ENCODE data around the gene BAIAP2L1. TPM values are rescaled to one million over a fixed set of nuclear protein-coding genes. Genes with fewer than 3 reads are reported as not detected.

The BAIAP2L1 gene
- total RNA-seq, 4 donors from 2014 or later = 16.5 to 29.3 (median 20.5) TPM

- H3K36me3 ChIP-seq = peaks cover 0 to 93% (median 0%) of the 10 kb centered on the region in 3 donors
These were observed 91.3 kb downstream of the BAIAP2L1 start for GRCh38 chr7:98309566-98309965.

GRCh38 chr7:98307971-98308466, 92.9 kb downstream of the BAIAP2L1 start:
- intact Hi-C loops (cut with DNase I) = no loop called here
- TF ChIP-seq CTCF (IDR thresholded peaks at IDR 0.05) = no peak
- no peak for TF ChIP-seq POLR2A (IDR thresholded peaks at IDR 0.05)
- H3K36me3 ChIP-seq = peaks cover 0 to 92% (median 0%) of the 10 kb centered on the region in 3 donors
- no peaks in the 10 kb centered on the region for H3K4me1 ChIP-seq
- H3K9me3 ChIP-seq = no peaks in the 10 kb centered on the region
- DNase-seq = no peak
- no peak overlapping the region for H3K4me3 ChIP-seq
- H3K27ac ChIP-seq = no peak overlapping the region
- WGBS, 2 donors = 89 to 92% methylated on average over 6 to 14 of the region's 14 CpGs
- H3K27me3 ChIP-seq = no peaks in the 10 kb centered on the region

More at GRCh38 chr7:98309566-98309965, 91.3 kb downstream of the BAIAP2L1 start:
- Histone ChIP-seq H3K27ac (no peak overlapping the region), H3K4me1 (no peaks in the 10 kb centered on the region), H3K4me3 (no peak overlapping the region), H3K9me3 (no peaks in the 10 kb centered on the region), H3K27me3 (no peaks in the 10 kb centered on the region)
- WGBS, 2 donors = 93 to 100% methylated on average over 4 to 5 of the region's 8 CpGs
- TF ChIP-seq CTCF (IDR thresholded peaks at IDR 0.05) = no peak
- TF ChIP-seq POLR2A (IDR thresholded peaks at IDR 0.05) = no peak
- DNase-seq = no peak
- intact Hi-C loops (cut with DNase I) = no loop called here

- Histone ChIP-seq H3K9me3 (no peaks in the 10 kb centered on the region), H3K36me3 (peaks cover 0 to 92% (median 0%) of the 10 kb centered on the region in 3 donors), H3K4me3 (no peak overlapping the region), H3K27ac (no peak overlapping the region), H3K27me3 (no peaks in the 10 kb centered on the region), H3K4me1 (no peaks in the 10 kb centered on the region)
- WGBS, 2 donors = 79 to 86% methylated on average over 19 of the region's 22 CpGs
- TF ChIP-seq CTCF (IDR thresholded peaks at IDR 0.05) (no peak), POLR2A (IDR thresholded peaks at IDR 0.05) (no peak)
- intact Hi-C loops (cut with DNase I) = no loop called here
- DNase-seq = no peak
These were observed 94.8 kb downstream of the BAIAP2L1 start for GRCh38 chr7:98305951-98306535.

GRCh38 chr7:98303906-98304305, 97.0 kb downstream of the BAIAP2L1 start:
- peaks cover 0 to 92% (median 0%) of the 10 kb centered on the region in 3 donors for H3K36me3 ChIP-seq
- H3K27ac ChIP-seq = no peak overlapping the region
- H3K27me3 ChIP-seq = no peaks in the 10 kb centered on the region
- WGBS, 2 donors = 64 to 83% methylated on average over 5 to 13 of the region's 15 CpGs
- H3K4me1 ChIP-seq = no peaks in the 10 kb centered on the region
- intact Hi-C loops (cut with DNase I) = no loop called here
- TF ChIP-seq CTCF (IDR thresholded peaks at IDR 0.05) (no peak), POLR2A (IDR thresholded peaks at IDR 0.05) (no peak)
- H3K9me3 ChIP-seq = no peaks in the 10 kb centered on the region
- no peak for DNase-seq
- H3K4me3 ChIP-seq = no peak overlapping the region

GRCh38 chr7:98303176-98303865, 97.6 kb downstream of the BAIAP2L1 start:
- Histone ChIP-seq H3K36me3 (peaks cover 0 to 89% (median 0%) of the 10 kb centered on the region in 3 donors), H3K4me3 (no peak overlapping the region), H3K27ac (no peak overlapping the region), H3K4me1 (no peaks in the 10 kb centered on the region), H3K27me3 (no peaks in the 10 kb centered on the region), H3K9me3 (no peaks in the 10 kb centered on the region)
- TF ChIP-seq POLR2A (IDR thresholded peaks at IDR 0.05) (no peak), CTCF (IDR thresholded peaks at IDR 0.05) (no peak)
- 63 to 97% methylated on average over 6 to 18 of the region's 19 CpGs for WGBS, 2 donors
- intact Hi-C loops (cut with DNase I) = no loop called here
- no peak for DNase-seq

Measured in esophagus squamous epithelium (tissue), 5 donors.